WTC11 (cell line): ENCODE measurements around the gene RAD9A. TPM values are rescaled to one million over a fixed set of nuclear protein-coding genes. Genes with fewer than 3 reads are reported as not detected.

Experiments used
- ATAC-seq: fragments of 200-7000 bp; cut with Tn5 transposase; 2 replicates; pipeline ENCODE4 v1.10.0; 2021; ENCODE audit warnings: mild to moderate bottlenecking, moderate library complexity
- CTCF ChIA-PET: fragments of 300-600 bp; sonication (Branson Sonifier 250); formaldehyde crosslinking; loops from one replicate; lab custom pipeline; 2021; ENCODE audit warnings: antibody characterized with exemption; lab: Charles Lee
- POLR2A ChIA-PET: fragments of 350-600 bp; sonication (Branson Sonifier 250); formaldehyde crosslinking; loops from one replicate; lab custom pipeline; 2021; ENCODE audit warnings: antibody characterized with exemption; lab: Charles Lee
- DNase-seq: peaks from one replicate; pipeline ENCODE4 v3.0.0; 2021; ENCODE audit warnings: low spot score
- H3K27ac Mint-ChIP-seq: 2 replicates; pipeline ENCODE4 v1.8.0; 2021; ENCODE audit warnings: mixed read lengths
- H3K27me3 Mint-ChIP-seq: 2 replicates; pipeline ENCODE4 v1.8.0; 2021; ENCODE audit warnings: low read depth, mild to moderate bottlenecking, moderate library complexity, mixed read lengths
- H3K36me3 Mint-ChIP-seq: 2 replicates; pipeline ENCODE4 v1.8.0; 2021; ENCODE audit warnings: mixed read lengths
- H3K4me1 Mint-ChIP-seq: 2 replicates; pipeline ENCODE4 v1.8.0; 2022; ENCODE audit warnings: mixed read lengths
- H3K4me3 Mint-ChIP-seq: 2 replicates; pipeline ENCODE4 v1.8.0; 2021; ENCODE audit warnings: mild to moderate bottlenecking, moderate library complexity, mixed read lengths
- H3K9me3 Mint-ChIP-seq: 2 replicates; pipeline ENCODE4 v1.8.0; 2021; ENCODE audit warnings: mixed read lengths
- AR ChIP-seq: fragments of 250-450 bp; sonication (Bioruptor Pico); IDR thresholded peaks from 2 replicates; pipeline ENCODE4 v1.9.0; 2021; ENCODE audit warnings: mild to moderate bottlenecking
- ARID4B ChIP-seq: sonication (generic); formaldehyde crosslinking; IDR thresholded peaks from 2 replicates; pipeline ENCODE4 v1.8.0; 2023; ENCODE audit warnings: missing genetic modification reagents, mild to moderate bottlenecking, borderline replicate concordance
- ATF3 ChIP-seq: sonication (generic); formaldehyde crosslinking; conservative IDR thresholded peaks from 2 replicates; pipeline ENCODE4 v1.8.1; 2022; ENCODE audit warnings: mild to moderate bottlenecking, missing genetic modification reagents
- CDX4 ChIP-seq: fragments of 250-450 bp; sonication (Bioruptor Pico); IDR thresholded peaks from 2 replicates; pipeline ENCODE4 v1.9.0; 2021; ENCODE audit warnings: moderate library complexity, mild to moderate bottlenecking, inconsistent platforms, borderline replicate concordance
- E2F1 ChIP-seq: sonication (generic); formaldehyde crosslinking; IDR thresholded peaks from 2 replicates; pipeline ENCODE4 v1.8.0; 2022; ENCODE audit warnings: mild to moderate bottlenecking, missing genetic modification reagents
- FOXP1 ChIP-seq: sonication (generic); formaldehyde crosslinking; IDR thresholded peaks from 2 replicates; pipeline ENCODE4 v1.8.0; 2022; ENCODE audit warnings: missing genetic modification reagents, mild to moderate bottlenecking, moderate library complexity, borderline replicate concordance
- HMGA2 ChIP-seq: fragments of 250-450 bp; sonication (Bioruptor Pico); IDR thresholded peaks from 2 replicates; pipeline ENCODE4 v1.4.0; 2021; ENCODE audit warnings: mild to moderate bottlenecking, moderate library complexity
- HMGXB4 ChIP-seq: sonication (generic); formaldehyde crosslinking; IDR thresholded peaks from 2 replicates; pipeline ENCODE4 v1.8.1; 2023; ENCODE audit warnings: mild to moderate bottlenecking, moderate library complexity, missing genetic modification reagents
- NFATC4 ChIP-seq: fragments of 250-450 bp; sonication (Bioruptor Pico); IDR thresholded peaks from 2 replicates; pipeline ENCODE4 v1.9.0; 2021; ENCODE audit warnings: mild to moderate bottlenecking
- PRDM15 ChIP-seq: sonication (generic); formaldehyde crosslinking; IDR thresholded peaks from 2 replicates; pipeline ENCODE4 v1.8.0; 2022; ENCODE audit warnings: missing genetic modification reagents
- RELA ChIP-seq: sonication (generic); formaldehyde crosslinking; IDR thresholded peaks from 2 replicates; pipeline ENCODE4 v1.8.1; 2022; ENCODE audit warnings: missing genetic modification reagents, mild to moderate bottlenecking, borderline replicate concordance
- STAT6 ChIP-seq: sonication (generic); formaldehyde crosslinking; conservative IDR thresholded peaks from 2 replicates; pipeline ENCODE4 v1.8.1; 2023; ENCODE audit warnings: mild to moderate bottlenecking, low read depth, missing genetic modification reagents, moderate library complexity
- TEAD1 ChIP-seq: sonication (generic); formaldehyde crosslinking; IDR thresholded peaks from 2 replicates; pipeline ENCODE4 v1.8.0; 2022; ENCODE audit warnings: mild to moderate bottlenecking, missing genetic modification reagents
- ZBTB21 ChIP-seq: sonication (generic); formaldehyde crosslinking; IDR thresholded peaks from 2 replicates; pipeline ENCODE4 v1.8.1; 2023; ENCODE audit warnings: mild to moderate bottlenecking, missing genetic modification reagents, borderline replicate concordance
- ZNF138 ChIP-seq: sonication (generic); formaldehyde crosslinking; conservative IDR thresholded peaks from 2 replicates; pipeline ENCODE4 v1.8.1; 2022; ENCODE audit warnings: mild to moderate bottlenecking, moderate library complexity, missing genetic modification reagents
- ZNF512 ChIP-seq: sonication (generic); formaldehyde crosslinking; IDR thresholded peaks from 2 replicates; pipeline ENCODE4 v1.8.1; 2022; ENCODE audit warnings: missing genetic modification reagents, borderline replicate concordance
- total RNA-seq: library from RNA; stranded (reverse); gene quantifications from 3 replicates; pipeline ENCODE4 v1.2.3, GENCODE V29; 2021

The RAD9A gene
- total RNA-seq, 1 experiment from 2014 or later, result 45.5 TPM

GRCh38 chr11:67355794-67356386 lies 35.9 kb upstream of the RAD9A start:
- POLR2A ChIA-PET, result no interaction called here
- no peak for DNase-seq
- CTCF ChIA-PET, result interaction anchor here (1.1 to 10.1 kb wide), 6 partner anchors 10 to 258 kb away, joined by 3 to 842 read pairs (median 14); partner anchors contain the start of genes CLCF1 and PPP1CA
- Mint-ChIP-seq H3K36me3 (no peaks in the 10 kb centered on the region), H3K27ac (no peak overlapping the region), H3K4me3 (no peak overlapping the region), H3K4me1 (peaks cover 30% of the 10 kb centered on the region), H3K27me3 (peaks cover 22% of the 10 kb centered on the region), H3K9me3 (no peaks in the 10 kb centered on the region)
- no peak for ATAC-seq
- TF ChIP-seq HMGXB4, result no peak
- no peak for TF ChIP-seq NFATC4 (CRISPR knock-in tag)
- no peak for TF ChIP-seq CDX4
- no peak for TF ChIP-seq AR (CRISPR knock-in tag)
- TF ChIP-seq STAT6 (CRISPR knock-in tag), result no peak
- TF ChIP-seq PRDM15 (CRISPR knock-in tag), result no peak
- no peak for TF ChIP-seq ZBTB21 (CRISPR knock-in tag)
- no peak for TF ChIP-seq ATF3
- no peak for TF ChIP-seq RELA (CRISPR knock-in tag)
- TF ChIP-seq E2F1, result no peak
- TF ChIP-seq FOXP1 (CRISPR knock-in tag), result no peak
- TF ChIP-seq ARID4B (CRISPR knock-in tag), result no peak
- TF ChIP-seq HMGA2 (CRISPR knock-in tag), result no peak
- no peak for TF ChIP-seq TEAD1 (CRISPR knock-in tag)
- TF ChIP-seq ZNF512 (CRISPR knock-in tag), result no peak
- TF ChIP-seq ZNF138 (CRISPR knock-in tag), result no peak
